Suprapubic skin (tissue), 4 donors: Measurements from ENCODE around the gene SLN. TPM values are rescaled to one million over a fixed set of nuclear protein-coding genes. Genes with fewer than 3 reads are reported as not detected.

ENCODE experiments used
- DNase-seq, 2 donors: peaks; one replicate each; pipeline ENCODE4 v3.0.0-alpha.2; 2019; ENCODE audit warnings: low spot score in 2 of 2
- H3K27ac ChIP-seq: fragments of 200-600 bp; sonication (generic); one replicate; pipeline ENCODE4 v1.5.1; 2019
- H3K27me3 ChIP-seq: fragments of 200-600 bp; sonication (generic); one replicate; pipeline ENCODE4 v1.5.1; 2019
- H3K36me3 ChIP-seq: fragments of 200-600 bp; sonication (generic); one replicate; pipeline ENCODE4 v1.5.1; 2019
- H3K4me1 ChIP-seq: fragments of 200-600 bp; sonication (generic); one replicate; pipeline ENCODE4 v1.5.1; 2019
- H3K4me3 ChIP-seq: fragments of 200-600 bp; sonication (generic); one replicate; pipeline ENCODE4 v1.5.1; 2019; ENCODE audit warnings: mild to moderate bottlenecking
- H3K9me3 ChIP-seq: fragments of 200-600 bp; sonication (generic); one replicate; pipeline ENCODE4 v1.5.1; 2019
- CTCF ChIP-seq, 2 donors: fragments of 200-600 bp in 1 of 2; fragments of 450-650 bp in 1 of 2; sonication (generic) in 1 of 2; IDR thresholded peaks; one replicate each; pipeline ENCODE4 v1.5.1; 2016 to 2019; ENCODE audit warnings: antibody characterized with exemption in 2 of 2, mild to moderate bottlenecking in 1 of 2, moderate library complexity in 1 of 2
- EP300 ChIP-seq: sonication (generic); formaldehyde crosslinking; IDR thresholded peaks from one replicate; pipeline ENCODE4 v1.6.1; 2017; ENCODE audit warnings: antibody characterized with exemption
- POLR2A ChIP-seq, 2 donors: fragments of 450-650 bp; IDR thresholded peaks; one replicate each; pipeline ENCODE4 v1.6.1; 2017; ENCODE audit warnings: antibody characterized with exemption in 2 of 2, mild to moderate bottlenecking in 2 of 2, moderate library complexity in 2 of 2
- POLR2AphosphoS5 ChIP-seq, 3 donors: sonication (generic); formaldehyde crosslinking; IDR thresholded peaks; one replicate each; pipeline ENCODE4 v1.6.1; 2017; ENCODE audit warnings: antibody characterized with exemption in 3 of 3
- WGBS: methylation state at CpG from one replicate; pipeline ENCODE4 v1.1.5; 2018; 5-methylcytosine and 5-hydroxymethylcytosine counted together
- total RNA-seq, 4 donors: library from RNA; depleted of rRNA; stranded (reverse); fragments of >200 nt; gene quantifications; one replicate each; pipeline ENCODE4 v1.1.0, GENCODE V29; 2016

Gene SLN
- total RNA-seq, 4 donors from 2014 or later, result 5.5 to 5.9 TPM; not detected in 2

- Histone ChIP-seq H3K4me1 (no peaks in the 10 kb centered on the region), H3K9me3 (no peaks in the 10 kb centered on the region), H3K36me3 (no peaks in the 10 kb centered on the region), H3K27ac (no peak overlapping the region), H3K27me3 (no peaks in the 10 kb centered on the region), H3K4me3 (no peak overlapping the region)
- DNase-seq, result no peak
- WGBS, result 74% methylated on average over 8 of the region's 8 CpGs
- no peak for TF ChIP-seq EP300
- no peak for TF ChIP-seq POLR2AphosphoS5 (IDR thresholded peaks at IDR 0.05)
- no peak for TF ChIP-seq CTCF (IDR thresholded peaks at IDR 0.05)
- no peak for TF ChIP-seq POLR2A (IDR thresholded peaks at IDR 0.05)
These were observed 44.8 kb downstream of the SLN start for GRCh38 chr11:107666911-107667613.

- H3K9me3 ChIP-seq, result no peaks in the 10 kb centered on the region
- TF ChIP-seq POLR2A (IDR thresholded peaks at IDR 0.05), result no peak
- TF ChIP-seq POLR2AphosphoS5 (IDR thresholded peaks at IDR 0.05), result no peak
- TF ChIP-seq CTCF (IDR thresholded peaks at IDR 0.05), result no peak
- no peak for TF ChIP-seq EP300
- WGBS, result 57% methylated on average over 10 of the region's 10 CpGs
- DNase-seq, result no peak
- no peaks in the 10 kb centered on the region for H3K27me3 ChIP-seq
- no peaks in the 10 kb centered on the region for H3K4me1 ChIP-seq
- H3K4me3 ChIP-seq, result no peak overlapping the region
- H3K36me3 ChIP-seq, result no peaks in the 10 kb centered on the region
- H3K27ac ChIP-seq, result no peak overlapping the region
These were observed 46.8 kb downstream of the SLN start for GRCh38 chr11:107665018-107665417.

DNA sequence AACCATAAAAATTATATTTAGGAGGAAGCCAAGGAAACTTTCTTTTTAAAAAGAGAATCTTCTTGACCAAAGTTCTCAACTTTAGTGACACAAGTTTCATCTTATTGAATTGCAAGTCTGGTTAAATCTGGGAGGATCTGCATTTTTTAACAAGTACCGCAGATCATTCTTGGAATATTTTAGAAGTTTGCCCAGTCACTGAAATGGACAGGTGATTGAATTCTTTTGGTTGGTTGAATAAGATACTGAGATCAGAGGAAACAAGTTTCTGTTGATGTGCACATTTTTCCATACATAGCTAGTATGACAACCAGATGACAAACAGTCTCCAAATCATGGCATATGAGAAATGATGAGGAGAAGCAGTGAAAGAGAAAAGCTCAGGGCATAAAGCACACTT is 50.2 kb downstream of the SLN start:
- no peak for TF ChIP-seq EP300
- no peak for TF ChIP-seq POLR2A (IDR thresholded peaks at IDR 0.05)
- no peak for TF ChIP-seq POLR2AphosphoS5 (IDR thresholded peaks at IDR 0.05)
- TF ChIP-seq CTCF (IDR thresholded peaks at IDR 0.05), result no peak

DNA sequence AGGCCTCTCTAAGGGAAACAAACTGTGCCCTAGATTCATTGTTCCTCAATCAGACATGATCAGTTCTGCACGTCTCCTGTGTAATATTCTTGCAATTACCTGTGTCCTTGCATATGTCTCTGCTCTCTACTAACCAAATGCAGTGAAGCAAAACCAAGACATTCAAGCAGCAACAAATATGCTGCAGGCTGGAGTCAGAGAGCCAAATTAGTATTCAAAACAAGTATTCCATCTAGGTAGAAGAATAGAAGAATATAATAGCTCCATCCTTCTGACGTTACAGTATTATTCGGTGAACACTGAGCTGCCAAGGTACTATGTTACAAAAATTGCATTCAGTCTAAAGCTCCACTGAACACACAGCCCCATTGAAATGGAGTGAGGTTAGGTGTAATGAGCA is 51.8 kb downstream of the SLN start:
- TF ChIP-seq CTCF (IDR thresholded peaks at IDR 0.05), result no peak
- no peak for TF ChIP-seq POLR2A (IDR thresholded peaks at IDR 0.05)
- no peak for TF ChIP-seq EP300
- no peak overlapping the region for H3K27ac ChIP-seq
- WGBS, result 92% methylated on average over 3 of the region's 3 CpGs
- no peaks in the 10 kb centered on the region for H3K9me3 ChIP-seq
- H3K4me3 ChIP-seq, result no peak overlapping the region
- no peaks in the 10 kb centered on the region for H3K27me3 ChIP-seq
- DNase-seq, result no peak
- no peaks in the 10 kb centered on the region for H3K4me1 ChIP-seq
- H3K36me3 ChIP-seq, result no peaks in the 10 kb centered on the region

More for the DNA sequence above, 50.2 kb downstream of the SLN start:
- WGBS, result 80% methylated on average over 1 of the region's 1 CpG
- DNase-seq, result no peak
- H3K4me3 ChIP-seq, result no peak overlapping the region
- no peaks in the 10 kb centered on the region for H3K9me3 ChIP-seq
- H3K36me3 ChIP-seq, result no peaks in the 10 kb centered on the region
- no peaks in the 10 kb centered on the region for H3K27me3 ChIP-seq
- H3K27ac ChIP-seq, result no peak overlapping the region
- H3K4me1 ChIP-seq, result no peaks in the 10 kb centered on the region

DNA sequence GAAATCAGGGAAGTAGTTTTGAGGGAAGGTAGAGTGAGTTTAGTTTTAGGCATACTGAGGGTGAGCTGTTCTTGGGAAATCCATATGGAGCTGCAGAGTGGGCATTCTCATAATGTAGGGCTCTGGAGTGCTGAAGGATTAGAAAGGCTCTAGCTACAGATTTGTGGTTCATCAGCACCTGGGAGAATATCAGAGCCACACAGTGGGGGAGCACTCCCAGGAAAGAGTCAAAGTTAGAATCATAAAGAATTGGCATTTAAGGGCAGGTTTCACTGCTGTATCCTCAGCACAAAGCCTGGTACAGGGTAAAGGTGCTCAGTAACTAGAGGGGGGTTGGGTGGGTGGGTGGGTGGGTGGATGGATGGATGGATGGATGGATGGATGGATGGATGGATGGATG is 52.5 kb downstream of the SLN start:
- Histone ChIP-seq H3K27ac (no peak overlapping the region), H3K27me3 (no peaks in the 10 kb centered on the region), H3K9me3 (no peaks in the 10 kb centered on the region), H3K4me1 (no peaks in the 10 kb centered on the region), H3K4me3 (no peak overlapping the region), H3K36me3 (no peaks in the 10 kb centered on the region)
- TF ChIP-seq POLR2AphosphoS5 (IDR thresholded peaks at IDR 0.05) (no peak), EP300 (no peak), CTCF (IDR thresholded peaks at IDR 0.05) (no peak), POLR2A (IDR thresholded peaks at IDR 0.05) (no peak)
- no peak for DNase-seq

Other genes starting within 250 kb of the SLN start
- gene ALKBH8, start 146.3 kb downstream of the SLN start, total RNA-seq, result 1 to 10 TPM; 2.0 to 6.8 (median 5.6) TPM
- gene ELMOD1, start 120.9 kb downstream of the SLN start, total RNA-seq, result 10 to 100 TPM; 14.6 to 66.0 (median 41.3) TPM
- gene SLC35F2, start 146.7 kb upstream of the SLN start, total RNA-seq, result 10 to 100 TPM; 28.5 to 43.0 (median 33.7) TPM
- gene RAB39A, start 216.4 kb upstream of the SLN start, total RNA-seq, result under 1 TPM in 1 of 4 donors, not detected in 3; 0.34 TPM